ENCODE data around the gene ZNF518B.

- TF ChIP-seq CTCF (IDR thresholded peaks at IDR 0.05; ENCODE audit: insufficient read depth, low read length, poor library complexity, severe bottlenecking), result no peak
- no peak for TF ChIP-seq EZH2phosphoT487 (conservative IDR thresholded peaks at IDR 0.05; ENCODE audit: low read length)
Observed at GRCh38 chr4:10456260-10456594, 999 bp downstream of the ZNF518B start.

All from SU-DHL-6 (cell line).